Duodenal mucosa (tissue), 2 donors: ENCODE results near the gene DEFB108B.
"Not testable (repeated sequence)": the region's sequence is repeated elsewhere in the genome, so short reads cannot be mapped to it uniquely, and the experiment has no call there.

Experiments
- H3K27ac ChIP-seq: one replicate; pipeline ENCODE4 v1.7.0; 2013; ENCODE audit warnings: low read depth, low read length
- H3K27me3 ChIP-seq, 2 donors: one replicate each; pipeline ENCODE4 v1.7.0; 2013; ENCODE audit warnings: low read length in 2 of 2, control low read depth in 1 of 2; ENCODE audit not compliant: insufficient read depth in 2 of 2, control insufficient read depth in 1 of 2
- H3K36me3 ChIP-seq, 2 donors: one replicate each; pipeline ENCODE4 v1.7.0; 2013; ENCODE audit warnings: low read length in 2 of 2, control low read depth in 1 of 2; ENCODE audit not compliant: insufficient read depth in 2 of 2, control insufficient read depth in 1 of 2
- H3K4me1 ChIP-seq, 2 donors: one replicate each; pipeline ENCODE4 v1.7.0; 2013; ENCODE audit warnings: low read length in 2 of 2, control low read depth in 1 of 2; ENCODE audit not compliant: insufficient read depth in 2 of 2, control insufficient read depth in 1 of 2
- H3K4me3 ChIP-seq, 2 donors: one replicate each; pipeline ENCODE4 v1.7.0; 2013; ENCODE audit warnings: low read length in 2 of 2, low read depth in 1 of 2
- H3K9ac ChIP-seq, 2 donors: one replicate each; pipeline ENCODE4 v1.7.0; 2013; ENCODE audit warnings: low read length in 2 of 2, low read depth in 1 of 2
- H3K9me3 ChIP-seq, 2 donors: one replicate each; pipeline ENCODE4 v1.7.0; 2013; ENCODE audit warnings: low read length in 2 of 2, control low read depth in 1 of 2; ENCODE audit not compliant: control insufficient read depth in 1 of 2

Gene DEFB108B

DNA sequence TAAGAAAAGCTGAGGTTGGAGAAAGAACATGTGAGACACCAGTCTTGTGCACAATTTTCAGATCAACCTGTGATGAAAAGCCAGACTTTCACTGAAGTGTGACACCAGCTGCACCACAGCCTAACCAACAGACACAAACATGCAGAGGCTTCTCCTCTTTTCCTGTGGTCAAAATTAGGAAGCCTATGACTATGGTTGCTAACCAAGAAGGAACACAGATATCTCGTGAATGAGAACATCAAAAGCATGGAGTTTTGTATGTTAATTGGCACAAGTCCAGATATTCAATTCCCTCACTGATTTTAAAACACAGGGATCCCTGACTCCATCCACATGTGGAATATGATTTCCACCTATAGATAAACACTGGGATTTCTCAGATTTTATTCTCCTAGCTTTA is 11.5 kb upstream of the DEFB108B start:
- H3K36me3 ChIP-seq, H3K4me3 ChIP-seq, H3K9ac ChIP-seq, H3K9me3 ChIP-seq, H3K27ac ChIP-seq, H3K27me3 ChIP-seq, H3K4me1 ChIP-seq: not testable (repeated sequence)

DNA sequence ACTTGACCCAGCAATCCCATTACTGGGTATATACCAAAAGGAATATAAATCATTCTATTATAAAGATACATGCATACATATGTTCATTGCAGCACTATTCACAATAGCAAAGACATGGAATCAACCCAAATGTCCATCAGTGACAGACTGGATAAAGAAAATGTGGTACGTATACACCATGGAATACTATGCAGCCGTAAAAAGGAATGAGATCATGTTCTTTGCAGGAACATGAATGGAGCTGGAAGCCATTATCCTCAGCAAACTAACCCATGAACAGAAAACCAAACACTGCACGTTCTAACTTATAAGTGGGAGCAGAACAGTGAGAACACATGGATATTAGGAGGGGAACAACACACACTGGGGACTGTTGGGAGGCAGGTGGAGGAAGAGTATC is 3.8 kb upstream of the DEFB108B start:
- not testable (repeated sequence) for H3K36me3 ChIP-seq, H3K4me1 ChIP-seq, H3K4me3 ChIP-seq, H3K9ac ChIP-seq, H3K27ac ChIP-seq, H3K27me3 ChIP-seq, H3K9me3 ChIP-seq

DNA sequence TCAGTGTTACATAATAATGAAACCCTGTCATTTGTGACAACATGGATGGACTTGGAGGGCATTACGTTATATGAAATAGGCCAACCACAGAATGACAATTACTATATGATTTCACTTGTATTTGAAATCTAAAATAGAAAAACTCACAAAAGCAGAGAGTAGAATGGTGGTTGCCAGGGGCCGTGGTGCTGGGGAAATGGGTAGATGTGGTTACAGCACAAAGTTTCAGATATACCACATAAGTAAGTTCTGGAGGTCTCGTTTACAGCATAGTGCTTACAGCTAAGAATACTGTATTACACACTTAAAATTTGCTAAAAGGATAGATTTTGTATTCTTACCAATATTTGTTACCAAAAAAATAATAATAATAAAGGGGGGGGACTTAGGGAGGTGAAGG is 3.3 kb upstream of the DEFB108B start:
- not testable (repeated sequence) for H3K27me3 ChIP-seq, H3K9ac ChIP-seq, H3K36me3 ChIP-seq, H3K4me3 ChIP-seq, H3K9me3 ChIP-seq, H3K27ac ChIP-seq, H3K4me1 ChIP-seq

DNA sequence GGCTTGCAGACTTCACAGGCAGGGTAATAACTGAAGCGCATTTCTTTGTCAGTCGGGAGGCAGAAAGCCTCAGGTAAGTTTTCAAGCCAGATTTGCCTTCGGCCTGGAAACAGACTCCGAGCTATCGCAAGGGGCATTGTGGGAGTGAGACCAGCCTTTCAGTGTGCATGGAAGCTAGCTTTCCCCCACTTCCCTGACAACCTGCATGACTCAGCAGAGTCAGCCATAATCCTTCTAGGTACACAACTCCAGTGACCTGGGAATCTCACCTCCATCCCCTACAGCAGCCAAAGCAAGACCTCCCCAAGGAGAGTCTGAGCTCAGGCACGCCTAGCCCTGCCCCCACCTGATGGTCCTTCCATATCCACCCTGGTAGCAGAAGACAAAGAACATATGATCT is 9.7 kb downstream of the DEFB108B start:
- not testable (repeated sequence) for H3K36me3 ChIP-seq, H3K9me3 ChIP-seq, H3K9ac ChIP-seq, H3K4me1 ChIP-seq, H3K4me3 ChIP-seq, H3K27ac ChIP-seq, H3K27me3 ChIP-seq

DNA sequence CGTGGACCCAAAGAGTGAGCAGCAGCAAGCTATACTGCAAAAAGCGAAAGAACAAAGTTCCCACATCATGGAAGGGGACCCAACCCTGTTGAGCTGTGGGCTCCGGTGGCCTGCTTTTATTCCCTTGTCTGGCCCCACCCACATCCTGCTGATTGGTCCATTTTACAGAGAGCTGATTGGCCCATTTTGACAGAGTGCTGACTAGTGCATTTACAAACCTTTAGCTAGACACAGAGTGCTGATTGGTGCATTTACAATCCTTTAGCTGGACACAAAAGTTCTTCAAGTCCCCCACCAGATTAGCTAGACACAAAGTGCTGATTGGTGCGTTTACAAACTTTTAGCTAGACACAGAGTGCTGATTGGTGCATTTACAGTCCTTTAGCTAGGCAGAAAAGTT is 10.4 kb downstream of the DEFB108B start:
- H3K9ac ChIP-seq, H3K27ac ChIP-seq, H3K36me3 ChIP-seq, H3K4me3 ChIP-seq, H3K9me3 ChIP-seq, H3K4me1 ChIP-seq, H3K27me3 ChIP-seq: not testable (repeated sequence)

DNA sequence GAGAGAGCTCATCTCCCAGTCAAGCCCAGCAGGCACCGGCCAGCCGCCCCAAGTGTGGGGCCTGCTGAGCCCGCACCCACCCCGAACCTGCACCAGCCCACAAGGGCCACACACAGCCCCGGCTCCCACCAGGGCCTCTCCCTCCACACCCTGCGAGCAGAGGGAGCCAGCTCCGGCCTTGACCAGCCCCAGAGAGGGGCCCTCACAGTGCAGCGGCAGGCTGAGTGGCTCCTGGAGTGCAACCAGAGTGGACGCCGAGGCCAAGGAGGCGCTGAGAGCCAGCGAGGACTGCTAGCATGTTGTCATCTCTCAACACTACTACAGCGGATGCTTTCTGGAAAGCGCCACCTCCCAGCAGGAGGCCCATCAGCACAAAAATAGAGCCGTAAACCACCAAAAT is 10.9 kb downstream of the DEFB108B start:
- no peak overlapping the region for H3K4me3 ChIP-seq
- H3K9ac ChIP-seq, result no peak overlapping the region

DNA sequence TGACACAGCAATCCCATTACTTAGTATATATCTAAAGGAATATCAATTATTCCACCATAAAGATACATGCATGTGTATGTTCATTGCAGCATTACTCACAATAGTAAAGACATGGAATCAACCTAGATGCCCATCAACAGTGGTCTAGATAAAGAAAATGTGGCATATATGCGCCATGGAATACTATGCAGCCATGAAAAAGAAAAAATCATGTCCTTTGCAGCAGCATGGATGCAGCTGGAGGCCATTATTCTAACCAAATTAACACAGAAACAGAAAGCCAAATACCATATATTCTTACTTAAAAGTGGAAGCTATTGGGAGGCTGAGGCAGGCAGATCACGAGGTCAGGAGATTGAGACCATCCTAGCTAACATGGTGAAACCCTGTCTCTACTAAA is 20.9 kb downstream of the DEFB108B start:
- not testable (repeated sequence) for H3K36me3 ChIP-seq, H3K27me3 ChIP-seq, H3K4me1 ChIP-seq, H3K4me3 ChIP-seq, H3K27ac ChIP-seq, H3K9me3 ChIP-seq, H3K9ac ChIP-seq

More for the DNA sequence above, 10.9 kb downstream of the DEFB108B start:
- H3K36me3 ChIP-seq, result no peaks in the 10 kb centered on the region
- H3K9me3 ChIP-seq, result no peaks in the 10 kb centered on the region
- H3K27me3 ChIP-seq, result no peaks in the 10 kb centered on the region
- H3K4me1 ChIP-seq, result no peaks in the 10 kb centered on the region
- no peak overlapping the region for H3K27ac ChIP-seq

DNA sequence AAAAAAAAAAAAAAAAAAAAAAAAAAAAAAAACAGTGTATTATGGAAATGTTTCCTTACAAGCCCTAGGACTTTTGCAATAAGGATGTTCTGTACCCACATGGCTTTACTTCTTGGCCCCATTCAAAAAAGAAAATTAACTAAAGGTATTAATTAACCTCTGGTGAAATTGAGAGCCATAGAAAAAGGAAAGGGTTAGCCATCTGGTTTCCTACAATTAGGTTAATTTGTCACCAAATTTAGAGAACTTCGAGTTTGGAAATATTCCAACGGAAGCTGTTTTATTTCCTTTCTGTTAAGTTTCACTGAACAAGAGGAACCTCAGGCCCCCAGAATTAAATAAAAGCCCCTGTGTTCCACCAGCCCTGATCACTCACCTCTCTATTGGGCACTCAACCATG is 22.9 kb downstream of the DEFB108B start:
- not testable (repeated sequence) for H3K9me3 ChIP-seq, H3K36me3 ChIP-seq, H3K27me3 ChIP-seq, H3K9ac ChIP-seq, H3K4me1 ChIP-seq, H3K4me3 ChIP-seq, H3K27ac ChIP-seq

DNA sequence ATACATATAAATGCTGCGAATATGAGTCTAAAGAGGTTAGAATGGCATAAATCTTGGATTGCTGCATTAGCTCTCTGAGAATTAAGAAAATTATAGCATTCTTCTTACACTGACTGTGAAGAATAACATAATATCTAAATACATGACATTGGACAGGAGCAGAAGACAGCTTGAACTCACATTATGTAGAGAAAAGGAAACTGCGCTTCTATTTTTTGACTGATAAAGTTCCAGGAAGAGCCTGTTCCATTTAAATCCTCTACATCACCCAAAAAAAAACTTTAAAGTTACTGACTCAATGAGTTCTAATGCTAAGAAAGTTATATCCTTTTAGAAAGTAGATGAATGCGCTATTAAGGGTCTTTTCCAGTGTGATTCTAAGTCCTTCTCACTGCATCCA is 27.8 kb downstream of the DEFB108B start:
- H3K4me1 ChIP-seq, H3K4me3 ChIP-seq, H3K36me3 ChIP-seq, H3K27ac ChIP-seq, H3K9me3 ChIP-seq, H3K9ac ChIP-seq, H3K27me3 ChIP-seq: not testable (repeated sequence)

DNA sequence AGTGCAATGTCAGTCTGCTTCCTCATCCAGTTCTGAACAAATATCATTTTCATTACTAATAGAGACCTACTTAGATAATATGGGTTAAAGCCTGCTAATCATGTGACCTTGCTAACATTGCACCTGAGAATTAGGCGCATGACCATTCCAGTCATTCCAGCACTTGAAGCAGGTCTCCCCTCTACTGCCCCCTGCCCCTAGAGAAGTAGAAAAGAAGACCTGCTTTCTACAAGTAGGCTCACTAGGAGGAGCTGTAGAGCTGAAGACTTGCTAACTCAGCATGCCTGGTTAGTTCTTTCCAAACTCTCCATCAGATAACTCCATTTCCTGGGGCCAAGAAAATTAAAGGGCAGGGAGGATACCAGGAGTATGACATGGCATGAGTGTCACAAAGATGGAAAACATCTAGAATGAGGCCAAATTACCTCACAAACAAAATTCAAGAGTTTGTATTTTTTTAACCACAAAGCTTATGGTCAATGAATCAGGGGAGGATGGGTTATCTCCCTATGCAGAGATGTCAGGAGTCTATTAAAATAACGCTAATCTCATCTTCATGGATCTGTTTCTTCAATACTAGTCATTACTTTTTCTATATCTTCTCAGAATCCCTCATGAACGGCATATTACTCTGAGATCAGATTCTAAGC is 31.1 kb downstream of the DEFB108B start:
- not testable (repeated sequence) for H3K9ac ChIP-seq, H3K27me3 ChIP-seq, H3K4me1 ChIP-seq, H3K36me3 ChIP-seq, H3K27ac ChIP-seq, H3K4me3 ChIP-seq, H3K9me3 ChIP-seq

DNA sequence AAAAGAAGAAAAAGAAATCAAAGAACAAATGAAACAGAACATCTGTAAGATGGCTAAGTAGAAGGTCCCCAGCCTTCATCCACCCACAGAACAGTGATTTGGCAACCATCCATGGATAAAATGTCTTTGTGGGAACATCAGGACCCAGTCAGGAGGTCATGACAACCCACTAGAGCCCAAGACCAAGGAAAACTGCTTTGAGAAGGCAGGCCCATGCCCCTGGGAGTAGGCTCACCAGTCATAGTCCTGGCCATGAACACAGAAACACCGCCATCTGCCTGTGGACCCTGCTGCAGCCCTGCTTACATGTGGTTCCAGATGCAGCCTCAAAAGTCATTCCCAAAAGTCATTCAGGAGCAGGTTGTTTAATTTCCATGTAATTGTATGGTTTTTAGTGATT is 34.2 kb downstream of the DEFB108B start:
- not testable (repeated sequence) for H3K4me1 ChIP-seq, H3K9ac ChIP-seq, H3K36me3 ChIP-seq, H3K27ac ChIP-seq, H3K4me3 ChIP-seq, H3K9me3 ChIP-seq, H3K27me3 ChIP-seq
